Thoracic aorta (tissue), 2 donors: ENCODE data around the gene CCR1. TPM values are rescaled to one million over a fixed set of nuclear protein-coding genes. Genes with fewer than 3 reads are reported as not detected.

Experiments used
- ATAC-seq: fragments of 150-250 bp; one replicate; pipeline ENCODE4 v1.8.0; 2017; ENCODE audit warnings: low read depth; ENCODE audit not compliant: insufficient number of reproducible peaks, low FRiP score
- DNase-seq: peaks from one replicate; pipeline ENCODE4 v3.0.0-alpha.2; 2020; ENCODE audit warnings: low spot score
- H3K27ac ChIP-seq, 2 donors: fragments of 200-600 bp; sonication (generic); 1 replicate in 1 of 2; 2 replicates in 1 of 2; pipeline ENCODE4 v1.5.1; 2016; ENCODE audit warnings: mild to moderate bottlenecking in 2 of 2, moderate library complexity in 2 of 2
- H3K27me3 ChIP-seq: fragments of 200-600 bp; sonication (generic); replicated peaks from 2 replicates; pipeline ENCODE4 v1.6.0; 2016; ENCODE audit warnings: mild to moderate bottlenecking; ENCODE audit not compliant: insufficient read depth
- H3K36me3 ChIP-seq: fragments of 200-600 bp; sonication (generic); one replicate; pipeline ENCODE4 v1.5.1; 2016
- H3K4me1 ChIP-seq, 2 donors: fragments of 200-600 bp; sonication (generic); 1 replicate in 1 of 2; 2 replicates in 1 of 2; pipeline versions ENCODE4 v1.5.1 to v1.6.0; 2016; ENCODE audit warnings: low read depth in 2 of 2, mild to moderate bottlenecking in 1 of 2; ENCODE audit not compliant: control insufficient read depth in 1 of 2
- H3K4me3 ChIP-seq: fragments of 200-600 bp; sonication (generic); 2 replicates; pipeline ENCODE4 v1.5.1; 2016; ENCODE audit warnings: mild to moderate bottlenecking
- H3K9me3 ChIP-seq: fragments of 200-600 bp; sonication (generic); 2 replicates; pipeline ENCODE4 v1.5.1; 2016
- total RNA-seq, 2 donors: library from RNA; depleted of rRNA; stranded (reverse); fragments of >200 nt; gene quantifications; one replicate each; pipeline versions ENCODE4 v1.1.0 to v1.2.3, GENCODE V29; 2016
- TF ChIP-seq, protein P1 (sequence below): fragments of 200-600 bp; sonication (generic); IDR thresholded peaks from one replicate; pipeline ENCODE4 v1.5.1; 2019; ENCODE audit warnings: antibody characterized with exemption

CCR1 gene
- total RNA-seq, 2 donors from 2014 or later = 10.0 to 27.7 TPM

GRCh38 chr3:46154311-46154710, 53.8 kb downstream of the CCR1 start:
- Histone ChIP-seq H3K27ac (no peak overlapping the region), H3K9me3 (no peaks in the 10 kb centered on the region), H3K4me3 (no peak overlapping the region), H3K36me3 (no peaks in the 10 kb centered on the region), H3K27me3 (no peaks in the 10 kb centered on the region), H3K4me1 (no peaks in the 10 kb centered on the region)
- TF ChIP-seq, protein P1, sequence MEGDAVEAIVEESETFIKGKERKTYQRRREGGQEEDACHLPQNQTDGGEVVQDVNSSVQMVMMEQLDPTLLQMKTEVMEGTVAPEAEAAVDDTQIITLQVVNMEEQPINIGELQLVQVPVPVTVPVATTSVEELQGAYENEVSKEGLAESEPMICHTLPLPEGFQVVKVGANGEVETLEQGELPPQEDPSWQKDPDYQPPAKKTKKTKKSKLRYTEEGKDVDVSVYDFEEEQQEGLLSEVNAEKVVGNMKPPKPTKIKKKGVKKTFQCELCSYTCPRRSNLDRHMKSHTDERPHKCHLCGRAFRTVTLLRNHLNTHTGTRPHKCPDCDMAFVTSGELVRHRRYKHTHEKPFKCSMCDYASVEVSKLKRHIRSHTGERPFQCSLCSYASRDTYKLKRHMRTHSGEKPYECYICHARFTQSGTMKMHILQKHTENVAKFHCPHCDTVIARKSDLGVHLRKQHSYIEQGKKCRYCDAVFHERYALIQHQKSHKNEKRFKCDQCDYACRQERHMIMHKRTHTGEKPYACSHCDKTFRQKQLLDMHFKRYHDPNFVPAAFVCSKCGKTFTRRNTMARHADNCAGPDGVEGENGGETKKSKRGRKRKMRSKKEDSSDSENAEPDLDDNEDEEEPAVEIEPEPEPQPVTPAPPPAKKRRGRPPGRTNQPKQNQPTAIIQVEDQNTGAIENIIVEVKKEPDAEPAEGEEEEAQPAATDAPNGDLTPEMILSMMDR = no peak
- ATAC-seq (no peak), DNase-seq (no peak)

Other genes with a start within 250 kb of the CCR1 start
- gene FYCO1, start 212.5 kb downstream of the CCR1 start, total RNA-seq = 10 to 100 TPM; 70.4 to 86.1 TPM
- not detected for gene XCR1, start 180.8 kb downstream of the CCR1 start, total RNA-seq
- not detected for gene CCR3, start 34.1 kb upstream of the CCR1 start, total RNA-seq
- 1 to 10 TPM in 1 of 2 donors, under 1 TPM in 1; 0.41 to 8.2 TPM for gene CCR2, start 145.8 kb upstream of the CCR1 start, total RNA-seq
- 1 to 10 TPM in 1 of 2 donors, under 1 TPM in 1; 0.95 to 3.6 TPM for gene CCR5, start 162.6 kb upstream of the CCR1 start, total RNA-seq
- gene CCRL2, start 198.9 kb upstream of the CCR1 start, total RNA-seq = 1 to 10 TPM in 1 of 2 donors, under 1 TPM in 1; 0.41 to 4.4 TPM